Activated naive CD8-positive, alpha-beta T cell treated with anti-CD3 and anti-CD28 coated beads for 36 hours (primary cell): Measurements from ENCODE around the gene STEAP1B. TPM values are rescaled to one million over a fixed set of nuclear protein-coding genes. Genes with fewer than 3 reads are reported as not detected.

Source experiments
- DNase-seq: peaks from one replicate; pipeline ENCODE4 v3.0.0; 2021
- H3K27ac Mint-ChIP-seq: one replicate; pipeline ENCODE4 v1.8.0; 2022; ENCODE audit warnings: mild to moderate bottlenecking, moderate library complexity, mixed read lengths
- H3K27me3 Mint-ChIP-seq: one replicate; pipeline ENCODE4 v1.8.0; 2022; ENCODE audit warnings: mild to moderate bottlenecking, mixed read lengths
- H3K36me3 Mint-ChIP-seq: one replicate; pipeline ENCODE4 v1.8.0; 2021; ENCODE audit warnings: mild to moderate bottlenecking, mixed read lengths
- H3K4me1 Mint-ChIP-seq: one replicate; pipeline ENCODE4 v1.8.0; 2021; ENCODE audit warnings: mixed read lengths
- H3K4me3 Mint-ChIP-seq: one replicate; pipeline ENCODE4 v1.8.0; 2022; ENCODE audit warnings: mild to moderate bottlenecking, moderate library complexity, mixed read lengths
- H3K9me3 Mint-ChIP-seq: one replicate; pipeline ENCODE4 v1.8.0; 2022; ENCODE audit warnings: mixed read lengths
- total RNA-seq, 2 experiments: library from RNA; stranded (reverse); gene quantifications; one replicate each; pipeline ENCODE4 v1.2.3, GENCODE V29; 2021

STEAP1B gene
- total RNA-seq, 2 experiments from 2014 or later, result 0.18 TPM; not detected in 1

GRCh38 chr7:22395222-22395621 is 104.8 kb downstream of the STEAP1B start:
- no peak for DNase-seq
- Mint-ChIP-seq H3K4me1 (no peaks in the 10 kb centered on the region), H3K27me3 (no peaks in the 10 kb centered on the region), H3K9me3 (no peaks in the 10 kb centered on the region), H3K4me3 (no peak overlapping the region), H3K27ac (no peak overlapping the region), H3K36me3 (no peaks in the 10 kb centered on the region)

- Mint-ChIP-seq H3K4me3 (no peak overlapping the region), H3K4me1 (no peaks in the 10 kb centered on the region), H3K9me3 (no peaks in the 10 kb centered on the region), H3K27me3 (no peaks in the 10 kb centered on the region), H3K27ac (no peak overlapping the region), H3K36me3 (no peaks in the 10 kb centered on the region)
- no peak for DNase-seq
These were observed 105.2 kb downstream of the STEAP1B start for GRCh38 chr7:22394739-22395138.

GRCh38 chr7:22393913-22394729 is 105.9 kb downstream of the STEAP1B start:
- H3K36me3 Mint-ChIP-seq, result no peaks in the 10 kb centered on the region
- H3K27me3 Mint-ChIP-seq, result no peaks in the 10 kb centered on the region
- no peaks in the 10 kb centered on the region for H3K4me1 Mint-ChIP-seq
- H3K27ac Mint-ChIP-seq, result no peak overlapping the region
- no peak overlapping the region for H3K4me3 Mint-ChIP-seq
- DNase-seq, result no peak
- H3K9me3 Mint-ChIP-seq, result no peaks in the 10 kb centered on the region

DNA sequence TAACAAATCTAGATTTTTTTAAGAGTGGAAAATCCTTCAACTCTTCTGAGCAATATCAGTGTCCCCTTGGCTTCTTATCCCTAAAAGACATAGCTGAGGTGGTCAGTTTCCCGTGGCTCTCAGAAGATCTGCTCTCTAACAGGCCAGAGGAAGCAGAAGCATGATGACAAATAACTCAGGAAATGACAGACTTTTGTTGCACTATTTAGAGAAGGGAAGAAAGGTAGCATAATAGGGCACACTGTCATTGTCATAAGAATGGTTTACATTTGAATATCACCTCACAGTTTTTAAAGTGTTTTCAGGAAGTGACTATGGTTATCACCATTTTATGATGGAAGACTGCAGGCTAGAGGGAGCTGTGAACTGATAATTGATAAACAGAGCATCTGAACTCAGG is 109.5 kb downstream of the STEAP1B start:
- Mint-ChIP-seq H3K27ac (no peak overlapping the region), H3K4me3 (no peak overlapping the region), H3K9me3 (no peaks in the 10 kb centered on the region), H3K27me3 (peaks cover 2% of the 10 kb centered on the region), H3K36me3 (no peaks in the 10 kb centered on the region), H3K4me1 (no peaks in the 10 kb centered on the region)
- DNase-seq, result no peak

DNA sequence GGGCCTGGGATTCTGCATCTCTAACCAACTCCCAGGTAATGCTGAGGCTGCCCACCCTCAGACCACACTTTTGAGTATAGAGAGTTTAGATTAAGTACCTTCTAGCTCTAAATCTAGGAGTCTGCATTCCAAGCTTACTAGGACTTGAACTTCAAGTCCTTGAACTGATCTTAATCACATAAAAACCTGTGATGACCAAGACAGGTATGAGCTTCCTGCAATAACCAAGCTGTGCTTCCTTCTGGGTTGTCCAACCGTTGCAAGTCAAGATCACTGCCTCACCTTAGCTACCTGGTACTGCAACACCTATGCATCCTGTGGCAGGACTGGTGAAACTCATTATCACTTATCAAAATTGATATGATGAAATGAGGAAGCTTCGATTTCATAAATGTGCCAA is 110.1 kb downstream of the STEAP1B start:
- no peaks in the 10 kb centered on the region for H3K36me3 Mint-ChIP-seq
- DNase-seq, result no peak
- H3K4me3 Mint-ChIP-seq, result no peak overlapping the region
- H3K27ac Mint-ChIP-seq, result no peak overlapping the region
- H3K9me3 Mint-ChIP-seq, result no peaks in the 10 kb centered on the region
- H3K4me1 Mint-ChIP-seq, result no peaks in the 10 kb centered on the region
- peaks cover 6% of the 10 kb centered on the region for H3K27me3 Mint-ChIP-seq

- Mint-ChIP-seq H3K27ac (no peak overlapping the region), H3K9me3 (no peaks in the 10 kb centered on the region), H3K27me3 (peaks cover 6% of the 10 kb centered on the region), H3K4me3 (no peak overlapping the region), H3K4me1 (no peaks in the 10 kb centered on the region), H3K36me3 (no peaks in the 10 kb centered on the region)
- no peak for DNase-seq
These were observed 112.4 kb downstream of the STEAP1B start for GRCh38 chr7:22387583-22387982.

DNA sequence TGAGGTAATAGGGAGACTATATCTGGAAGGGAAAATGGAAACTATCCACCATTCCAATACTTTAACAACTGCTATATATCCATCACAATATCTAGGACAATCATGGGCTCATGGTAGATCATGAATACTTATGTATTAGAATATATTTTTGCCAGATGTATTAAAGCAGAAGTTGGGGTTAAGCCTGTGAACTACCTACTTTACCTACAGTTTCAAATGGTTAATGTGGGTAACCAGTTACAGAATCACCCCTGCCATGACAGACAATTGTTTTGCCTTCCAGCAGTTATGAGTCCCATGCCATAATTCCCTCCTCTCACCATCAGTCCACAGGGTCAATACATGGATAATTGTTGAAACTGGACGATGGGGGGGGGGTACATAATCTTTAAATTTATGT is 113.1 kb downstream of the STEAP1B start:
- no peaks in the 10 kb centered on the region for H3K4me1 Mint-ChIP-seq
- H3K36me3 Mint-ChIP-seq, result no peaks in the 10 kb centered on the region
- H3K9me3 Mint-ChIP-seq, result no peaks in the 10 kb centered on the region
- DNase-seq, result no peak
- peaks cover 6% of the 10 kb centered on the region for H3K27me3 Mint-ChIP-seq
- H3K27ac Mint-ChIP-seq, result no peak overlapping the region
- no peak overlapping the region for H3K4me3 Mint-ChIP-seq

- H3K9me3 Mint-ChIP-seq, result no peaks in the 10 kb centered on the region
- H3K27ac Mint-ChIP-seq, result no peak overlapping the region
- DNase-seq, result no peak
- H3K4me3 Mint-ChIP-seq, result no peak overlapping the region
- H3K27me3 Mint-ChIP-seq, result peaks cover 6% of the 10 kb centered on the region
- H3K36me3 Mint-ChIP-seq, result no peaks in the 10 kb centered on the region
- H3K4me1 Mint-ChIP-seq, result no peaks in the 10 kb centered on the region
These were observed 113.7 kb downstream of the STEAP1B start for GRCh38 chr7:22386206-22386858.

DNA sequence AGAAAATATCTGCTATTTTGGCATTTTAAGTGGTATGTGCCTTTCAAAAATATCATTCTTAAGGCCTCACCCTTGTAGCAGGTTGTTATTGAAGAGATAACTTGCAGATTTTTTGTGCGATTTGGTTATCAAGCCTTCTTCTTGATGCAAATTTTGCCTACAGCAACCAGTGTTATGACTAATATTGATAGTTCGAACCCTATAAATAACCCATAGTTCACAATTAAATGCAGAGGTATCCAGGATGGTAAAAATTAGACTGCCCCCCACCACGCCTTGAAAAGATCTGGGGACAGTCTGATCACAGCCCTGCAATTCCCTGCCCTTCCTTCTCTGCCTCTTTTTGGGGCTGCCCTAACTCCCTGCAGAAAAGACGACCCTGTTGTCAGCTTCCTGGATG is 114.7 kb downstream of the STEAP1B start:
- DNase-seq, result no peak
- H3K4me1 Mint-ChIP-seq, result no peaks in the 10 kb centered on the region
- H3K27me3 Mint-ChIP-seq, result peaks cover 6% of the 10 kb centered on the region
- H3K36me3 Mint-ChIP-seq, result no peaks in the 10 kb centered on the region
- no peak overlapping the region for H3K4me3 Mint-ChIP-seq
- no peaks in the 10 kb centered on the region for H3K9me3 Mint-ChIP-seq
- no peak overlapping the region for H3K27ac Mint-ChIP-seq

DNA sequence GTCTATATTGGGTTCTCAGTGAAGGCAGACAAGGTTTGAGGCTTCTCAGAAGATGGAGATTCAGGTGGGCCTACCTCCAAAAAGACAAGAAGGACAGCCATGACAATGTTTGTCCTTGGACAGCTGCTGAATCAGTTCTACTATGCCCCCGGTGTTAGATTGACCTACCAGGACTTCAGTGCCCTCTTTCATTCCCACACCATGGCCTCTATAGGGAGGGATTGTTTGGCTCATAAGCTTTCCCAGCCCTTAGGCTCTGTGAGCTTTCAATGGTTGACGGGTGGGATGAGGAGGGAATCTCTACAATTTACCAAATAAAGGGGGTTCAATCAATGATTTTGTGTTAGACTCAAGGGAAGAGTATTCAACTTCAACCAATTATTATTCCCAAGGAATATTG is 119.7 kb downstream of the STEAP1B start:
- DNase-seq, result no peak
- no peaks in the 10 kb centered on the region for H3K4me1 Mint-ChIP-seq
- H3K4me3 Mint-ChIP-seq, result no peak overlapping the region
- H3K27me3 Mint-ChIP-seq, result peaks cover 2% of the 10 kb centered on the region
- no peak overlapping the region for H3K27ac Mint-ChIP-seq
- H3K9me3 Mint-ChIP-seq, result no peaks in the 10 kb centered on the region
- no peaks in the 10 kb centered on the region for H3K36me3 Mint-ChIP-seq

DNA sequence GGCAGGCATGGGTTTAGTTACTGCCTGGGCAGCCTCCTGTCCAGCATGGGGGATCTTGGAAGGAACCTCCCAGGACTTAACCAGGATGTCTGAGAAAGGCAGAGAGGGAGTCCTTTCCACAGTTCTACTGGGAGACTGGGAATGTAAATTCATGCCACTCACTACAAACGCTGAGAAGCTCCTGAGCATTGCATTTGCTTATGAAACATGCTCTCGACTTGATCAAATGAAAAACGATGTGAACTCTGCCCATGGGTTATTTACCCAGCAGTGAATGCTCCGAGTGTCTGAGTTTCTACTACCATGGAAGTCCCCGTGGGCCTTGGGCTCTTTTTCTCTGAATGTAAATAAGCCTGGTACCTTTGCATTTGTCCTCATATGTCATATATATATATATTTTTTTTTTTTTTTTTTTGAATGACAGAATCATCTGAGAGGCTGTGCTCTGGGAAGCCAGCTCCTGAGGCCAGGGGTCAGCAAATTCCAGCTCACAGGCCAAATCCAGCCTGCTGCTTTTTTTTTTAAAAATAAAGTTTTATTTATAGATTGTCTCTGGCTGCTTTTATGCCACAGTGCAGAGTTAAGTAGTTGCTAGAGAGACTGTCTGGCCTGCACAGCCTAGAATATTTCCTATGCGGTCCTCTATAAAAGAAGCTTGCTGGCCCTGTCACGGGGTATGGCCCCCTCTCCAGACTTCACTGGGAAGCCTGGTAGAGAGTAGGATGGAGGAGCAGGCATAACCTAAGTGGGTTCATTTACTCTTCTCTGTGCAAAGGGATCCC is 121.6 kb downstream of the STEAP1B start:
- Mint-ChIP-seq H3K4me3 (no peak overlapping the region), H3K36me3 (no peaks in the 10 kb centered on the region), H3K9me3 (no peaks in the 10 kb centered on the region), H3K27ac (no peak overlapping the region), H3K27me3 (no peaks in the 10 kb centered on the region), H3K4me1 (no peaks in the 10 kb centered on the region)
- no peak for DNase-seq

DNA sequence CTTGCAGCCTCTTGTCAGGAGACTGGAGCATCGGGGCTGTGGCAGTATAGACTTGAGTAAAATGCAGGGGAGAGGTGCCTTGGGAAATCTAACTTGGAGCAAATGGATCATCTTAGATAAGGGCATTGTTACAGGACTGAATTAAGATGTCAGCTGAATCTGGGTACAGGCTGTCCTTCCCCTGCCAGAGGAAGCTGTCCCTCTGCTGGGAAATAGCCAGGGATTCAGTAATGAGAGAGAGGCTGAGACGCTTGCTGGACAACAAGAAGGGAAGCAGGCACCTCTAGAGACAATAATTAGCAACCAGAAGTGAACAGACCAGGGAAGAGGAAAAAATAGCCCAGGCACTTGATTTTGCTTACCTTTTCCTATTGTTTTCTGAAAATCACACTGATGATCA is 122.3 kb downstream of the STEAP1B start:
- H3K27ac Mint-ChIP-seq, result no peak overlapping the region
- H3K9me3 Mint-ChIP-seq, result no peaks in the 10 kb centered on the region
- no peaks in the 10 kb centered on the region for H3K27me3 Mint-ChIP-seq
- H3K4me1 Mint-ChIP-seq, result no peaks in the 10 kb centered on the region
- no peak for DNase-seq
- H3K4me3 Mint-ChIP-seq, result no peak overlapping the region
- no peaks in the 10 kb centered on the region for H3K36me3 Mint-ChIP-seq

- H3K4me1 Mint-ChIP-seq, result no peaks in the 10 kb centered on the region
- H3K27me3 Mint-ChIP-seq, result no peaks in the 10 kb centered on the region
- H3K36me3 Mint-ChIP-seq, result no peaks in the 10 kb centered on the region
- DNase-seq, result no peak
- H3K4me3 Mint-ChIP-seq, result no peak overlapping the region
- H3K27ac Mint-ChIP-seq, result no peak overlapping the region
- H3K9me3 Mint-ChIP-seq, result no peaks in the 10 kb centered on the region
These were observed 124.5 kb downstream of the STEAP1B start for GRCh38 chr7:22375359-22376048.

DNA sequence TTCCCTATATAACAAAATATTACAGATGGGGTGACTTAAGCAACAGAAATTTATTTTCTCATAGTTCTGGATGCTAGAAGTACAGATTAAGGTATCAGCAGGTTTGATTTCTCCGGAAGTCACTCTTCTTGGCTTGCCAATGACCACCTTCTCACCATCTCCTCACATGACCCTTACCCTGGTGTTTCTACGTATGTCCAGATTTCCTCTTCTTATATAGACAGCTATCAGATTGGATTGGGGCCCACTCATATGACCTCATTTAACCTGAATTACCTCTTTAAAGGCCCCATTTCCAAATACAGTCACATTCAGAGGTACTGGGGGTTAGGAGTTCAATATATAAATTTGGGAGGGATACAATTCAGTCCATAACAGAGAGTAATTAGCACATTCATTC is 126.1 kb downstream of the STEAP1B start:
- Mint-ChIP-seq H3K9me3 (no peaks in the 10 kb centered on the region), H3K27ac (no peak overlapping the region), H3K27me3 (peaks cover 5% of the 10 kb centered on the region), H3K4me1 (no peaks in the 10 kb centered on the region), H3K36me3 (no peaks in the 10 kb centered on the region), H3K4me3 (no peak overlapping the region)
- no peak for DNase-seq

DNA sequence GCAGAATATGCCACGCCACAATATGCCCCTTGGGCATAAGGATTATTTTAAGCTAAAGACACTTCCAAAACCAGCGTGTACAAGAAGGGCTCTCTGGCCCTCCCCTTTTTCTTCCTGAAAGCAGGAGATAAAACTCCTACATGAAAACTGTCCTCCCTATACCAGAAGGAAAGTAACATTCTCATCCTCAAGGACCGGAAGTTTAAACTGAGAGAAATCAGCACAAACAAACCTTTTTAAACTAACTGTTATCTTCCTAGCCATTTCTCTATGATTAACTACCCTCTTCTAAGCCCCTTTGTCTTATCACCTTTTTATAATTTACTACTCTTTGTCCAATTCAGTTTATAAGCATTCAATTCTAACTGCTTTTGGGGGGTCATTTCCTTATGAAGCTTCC is 126.6 kb downstream of the STEAP1B start:
- no peak overlapping the region for H3K27ac Mint-ChIP-seq
- no peak for DNase-seq
- H3K4me3 Mint-ChIP-seq, result no peak overlapping the region
- peaks cover 5% of the 10 kb centered on the region for H3K27me3 Mint-ChIP-seq
- H3K4me1 Mint-ChIP-seq, result no peaks in the 10 kb centered on the region
- no peaks in the 10 kb centered on the region for H3K36me3 Mint-ChIP-seq
- H3K9me3 Mint-ChIP-seq, result no peaks in the 10 kb centered on the region
